Measurements from ENCODE around the gene ZNF416. TPM values are rescaled to one million over a fixed set of nuclear protein-coding genes. Genes with fewer than 3 reads are reported as not detected.

Gene ZNF416
- total and polyA plus RNA-seq, 9 of the 15 experiments (the other 6 are each of a cell fraction or from before 2014, with no cell fraction given): 0.20 to 2.0 (median 1.1) TPM

- Histone ChIP-seq H4K20me1 (replicated peaks; ENCODE audit: control insufficient read depth, insufficient read depth, low read length) (no peaks in the 10 kb centered on the region), H3K9me3 (replicated peaks; ENCODE audit: control insufficient read depth, insufficient read depth, low read depth, low read length) (peaks cover 46% of the 10 kb centered on the region), H3K27me3 (ENCODE audit: control insufficient read depth in 2 of 2, insufficient read depth in 2 of 2, low read length in 2 of 2) (no peaks in the 10 kb centered on the region), H3K36me3 (ENCODE audit: control insufficient read depth, insufficient read depth, low read length) (peaks cover 62% of the 10 kb centered on the region), H2AFZ (ENCODE audit: low read depth, low read length) (no peak overlapping the region), H3K4me1 (replicated peaks in 1 of 2; ENCODE audit: control insufficient read depth in 2 of 2, insufficient read depth in 2 of 2, low read length in 2 of 2) (no peaks in the 10 kb centered on the region), H3K79me2 (ENCODE audit: control insufficient read depth, insufficient read depth, low read length) (peaks cover 12% of the 10 kb centered on the region; the same call in 2 of the 3 replicates), H3K9me1 (ENCODE audit: control insufficient read depth, insufficient read depth, low read length) (no peaks in the 10 kb centered on the region), H3K4me3 (no peak overlapping the region), H3K4me2 (ENCODE audit: insufficient read depth, low read length) (no peak overlapping the region), H3K9ac (ENCODE audit: insufficient read depth in 1 of 2, low read depth in 2 of 2, low read length in 2 of 2) (no peak overlapping the region), H3K27ac (ENCODE audit: extremely low read depth, low read depth, low read length) (no peak overlapping the region)
- FAIRE-seq: no peak
- in situ Hi-C loops (cut with MboI) (no loop called here), intact Hi-C loops (cut with micrococcal nuclease) (no loop called here)
- no peak for DNase-seq (ENCODE audit: extremely low read depth in 1 of 4, low spot score in 3 of 4)
- POLR2A ChIA-PET: no interaction called here
- CTCF ChIA-PET (ENCODE audit: low intra/inter-chr PET ratio): no interaction called here
- ATAC-seq: no peak
- 70% methylated on average over 10 of the region's 10 CpGs for WGBS (ENCODE audit: insufficient coverage, low coverage, missing lambda C conversion rate)
- no TSS peak for BruUV-seq (replicated peaks)
- TF ChIP-seq NFRKB (IDR thresholded peaks at IDR 0.05; ENCODE audit: low read depth) (0 out of 2 replicates have a peak, but pooled peaks have one; percentile 68), ZNF551 (CRISPR knock-in tag; IDR thresholded peaks at IDR 0.05) (no peak), KDM5B (IDR thresholded peaks at IDR 0.05; ENCODE audit: insufficient replicate concordance, low read depth, low read length) (no peak), XRCC3 (IDR thresholded peaks at IDR 0.05) (peak; percentile 97), ZNF239 (CRISPR knock-in tag; IDR thresholded peaks at IDR 0.05) (peak; percentile 44; the same call in 1 of the 2 replicates), SNIP1 (IDR thresholded peaks at IDR 0.05; ENCODE audit: low read depth) (no peak), SPI1 (IDR thresholded peaks at IDR 0.05; ENCODE audit: borderline replicate concordance, low read depth, low read length) (no peak), RBM25 (IDR thresholded peaks at IDR 0.05; ENCODE audit: low read depth, low read length, severe bottlenecking) (peak; percentile 85), SOX6 (IDR thresholded peaks at IDR 0.05) (peak; percentile 28; the same call in 1 of the 2 replicates), ZNF79 (CRISPR knock-in tag; IDR thresholded peaks at IDR 0.05; ENCODE audit: low read depth) (no peak), ZNF668 (CRISPR knock-in tag; IDR thresholded peaks at IDR 0.05) (no peak), TRIM28 (IDR thresholded peaks at IDR 0.05) (peak; percentile 97), SMC3 (conservative IDR thresholded peaks at IDR 0.05; ENCODE audit: insufficient read depth, low read depth, low read length) (no peak), POLR2B (IDR thresholded peaks at IDR 0.05; ENCODE audit: low read depth, partially characterized antibody) (no peak), ZNF75A (CRISPR knock-in tag; IDR thresholded peaks at IDR 0.05) (peak; percentile 99), ZNF431 (CRISPR knock-in tag; IDR thresholded peaks at IDR 0.05) (no peak), ZNF280A (IDR thresholded peaks at IDR 0.05; ENCODE audit: low read depth, partially characterized antibody) (peak; percentile 97), ZEB2 (IDR thresholded peaks at IDR 0.05) (peak; percentile 46; the same call in 1 of the 2 replicates), JUN (IDR thresholded peaks at IDR 0.05; ENCODE audit: borderline replicate concordance, low read depth, low read length) (0 out of 2 replicates have a peak, but pooled peaks have one; percentile 13), JUN (CRISPR knock-in tag; IDR thresholded peaks at IDR 0.05; ENCODE audit: borderline replicate concordance) (no peak), SAFB (IDR thresholded peaks at IDR 0.05; ENCODE audit: borderline replicate concordance, low read depth, low read length) (no peak), ZNF561 (CRISPR knock-in tag; conservative IDR thresholded peaks at IDR 0.05) (no peak), KDM1A (IDR thresholded peaks at IDR 0.05) (peak in 1 of 2 experiments; percentile 39; a peak in 1 of 4 replicates), EP400 (IDR thresholded peaks at IDR 0.05) (0 out of 2 replicates have a peak, but pooled peaks have one; percentile 16)
These were observed 42.1 kb upstream of the ZNF416 start for GRCh38 chr19:57620673-57621348.
